Small intestine (tissue), 7 donors: ENCODE measurements around the gene COL4A3. TPM values are rescaled to one million over a fixed set of nuclear protein-coding genes. Genes with fewer than 3 reads are reported as not detected.

Experiments
- DNase-seq, 2 donors: peaks; one replicate each; pipeline versions ENCODE4 v3.0.0 to v3.0.0-alpha.2; 2013
- FAIRE-seq: peaks from 2 replicates; lab custom pipeline; 2012; peaks lifted over from hg19 to GRCh38; lab: Jason Lieb, UNC
- H3K27ac ChIP-seq, 3 donors: one replicate each; pipeline ENCODE4 v1.5.1; 2013; ENCODE audit warnings: low read length in 2 of 3, mild to moderate bottlenecking in 2 of 3, control low read depth in 1 of 3, inconsistent platforms in 1 of 3, low read depth in 1 of 3, moderate library complexity in 1 of 3
- H3K27me3 ChIP-seq, 3 donors: one replicate each; pipeline ENCODE4 v1.6.1; 2013; ENCODE audit warnings: low read length in 3 of 3, inconsistent platforms in 1 of 3; ENCODE audit not compliant: control insufficient read depth in 3 of 3, insufficient read depth in 3 of 3
- H3K36me3 ChIP-seq, 3 donors: one replicate each; pipeline ENCODE4 v1.6.1; 2013; ENCODE audit warnings: low read length in 3 of 3, inconsistent platforms in 1 of 3, low read depth in 1 of 3, mild to moderate bottlenecking in 1 of 3, moderate library complexity in 1 of 3; ENCODE audit not compliant: control insufficient read depth in 3 of 3, insufficient read depth in 2 of 3
- H3K4me1 ChIP-seq, 3 donors: one replicate each; pipeline ENCODE4 v1.6.1; 2013; ENCODE audit warnings: low read length in 2 of 3, inconsistent platforms in 1 of 3, low read depth in 1 of 3, mild to moderate bottlenecking in 1 of 3, moderate library complexity in 1 of 3; ENCODE audit not compliant: control insufficient read depth in 3 of 3, insufficient read depth in 2 of 3
- H3K4me3 ChIP-seq, 3 donors: one replicate each; pipeline ENCODE4 v1.5.1; 2013; ENCODE audit warnings: low read length in 3 of 3, control low read depth in 1 of 3, inconsistent platforms in 1 of 3, low read depth in 1 of 3, mild to moderate bottlenecking in 1 of 3, moderate library complexity in 1 of 3
- H3K9me3 ChIP-seq, 2 donors: one replicate each; pipeline ENCODE4 v1.6.1; 2013; ENCODE audit warnings: low read depth in 1 of 2, low read length in 1 of 2; ENCODE audit not compliant: control insufficient read depth in 2 of 2, insufficient read depth in 1 of 2
- WGBS, 3 donors: extraction: QIAGEN DNeasy Blood & Tissue Kit; methylation state at CpG; one replicate each; pipeline ENCODE4 v1.1.7; 2013; 5-methylcytosine and 5-hydroxymethylcytosine counted together
- polyA plus RNA-seq, 4 donors: library from polyadenylated mRNA; stranded (reverse) in 3 of 4; unstranded in 1 of 4; fragments of 200-250 nt in 3 of 4; fragments of 120-200 nt in 1 of 4; gene quantifications; one replicate each; pipeline versions ENCODE4 v1.2.1 to v1.2.3, GENCODE V29; 2013
- donor health status: healthy with polysubstance abuse.
- donor health status: control.
- donor health status: control.
- donor health status: Bipolar disorder and iron deficiency.
- donor health status: healthy.

The COL4A3 gene
- polyA plus RNA-seq, 4 donors, result under 0.01 to 0.21 (median 0.01) TPM; not detected in 1

DNA sequence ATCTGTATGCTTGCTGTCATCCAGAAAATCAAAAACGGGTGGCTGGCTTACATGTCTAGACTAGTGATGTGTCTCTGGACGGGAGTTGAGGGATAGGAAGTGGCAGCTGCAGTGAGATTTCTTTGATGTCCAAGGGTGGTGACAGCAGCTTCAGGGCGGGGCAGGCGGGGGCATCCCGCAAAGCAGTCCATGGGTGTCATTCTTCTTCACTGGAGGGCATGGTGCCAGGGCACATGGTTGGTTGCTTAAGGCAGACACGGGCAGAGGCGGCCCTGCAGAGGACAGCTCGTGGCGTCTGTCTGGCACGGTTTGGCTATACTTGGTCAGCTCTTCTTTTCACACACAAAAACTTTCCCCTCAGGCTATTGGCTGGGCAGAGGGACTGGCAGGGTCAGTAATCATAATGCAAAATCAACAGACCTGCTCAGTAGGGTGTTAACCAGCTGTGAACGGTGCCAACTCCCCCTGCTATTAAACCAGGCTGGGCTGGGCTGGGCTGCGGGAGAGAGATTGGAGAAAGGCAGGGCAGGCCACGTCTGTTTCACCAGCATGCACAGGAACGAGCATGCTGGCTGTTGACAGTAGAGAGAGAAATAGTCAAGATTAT lies 63.7 kb downstream of the COL4A3 start:
- H3K4me1 ChIP-seq, result no peaks in the 10 kb centered on the region
- DNase-seq, result peak in 1 of 2 donors; percentile 16
- H3K27me3 ChIP-seq, result peaks cover 0 to 4% (median 0%) of the 10 kb centered on the region in 3 donors
- no peaks in the 10 kb centered on the region for H3K9me3 ChIP-seq
- no peak overlapping the region for H3K27ac ChIP-seq
- H3K4me3 ChIP-seq, result no peak overlapping the region
- FAIRE-seq, result no peak
- no peaks in the 10 kb centered on the region for H3K36me3 ChIP-seq
- 13 to 55% (median 28%) methylated on average over 14 of the region's 14 CpGs for WGBS, 3 donors

GRCh38 chr2:227230151-227230550 lies 65.7 kb downstream of the COL4A3 start:
- Histone ChIP-seq H3K27ac (no peak overlapping the region), H3K27me3 (peaks cover 0 to 4% (median 0%) of the 10 kb centered on the region in 3 donors), H3K4me3 (no peak overlapping the region), H3K36me3 (no peaks in the 10 kb centered on the region), H3K9me3 (no peaks in the 10 kb centered on the region), H3K4me1 (no peaks in the 10 kb centered on the region)
- FAIRE-seq, result no peak
- WGBS, 3 donors, result 67 to 88% (median 77%) methylated on average over 2 of the region's 2 CpGs
- no peak for DNase-seq

- Histone ChIP-seq H3K4me3 (no peak overlapping the region), H3K9me3 (no peaks in the 10 kb centered on the region), H3K4me1 (no peaks in the 10 kb centered on the region), H3K36me3 (no peaks in the 10 kb centered on the region), H3K27ac (no peak overlapping the region), H3K27me3 (peaks cover 0 to 4% (median 0%) of the 10 kb centered on the region in 3 donors)
- FAIRE-seq, result no peak
- DNase-seq, result no peak
- 88 to 94% (median 92%) methylated on average over 2 of the region's 2 CpGs for WGBS, 3 donors
These were observed 70.0 kb downstream of the COL4A3 start for GRCh38 chr2:227234429-227234828.

DNA sequence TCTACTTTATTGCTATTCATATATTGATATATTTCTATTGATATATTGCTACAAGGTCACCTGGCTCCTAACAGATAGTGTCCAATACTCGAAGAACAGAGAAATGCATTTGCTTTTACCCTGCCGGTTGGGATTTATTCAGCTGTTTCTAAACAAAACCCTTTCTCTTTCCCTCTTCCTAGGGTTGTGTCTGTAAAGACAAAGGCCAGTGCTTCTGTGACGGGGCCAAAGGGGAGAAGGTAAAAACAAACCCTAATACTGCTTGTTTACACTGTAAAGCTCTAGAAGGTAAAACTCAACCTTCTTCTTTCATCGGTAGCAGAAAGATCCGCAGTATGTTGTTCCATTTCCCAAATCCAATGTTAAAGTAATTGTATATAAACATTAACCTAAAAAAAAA lies 73.4 kb downstream of the COL4A3 start:
- DNase-seq (no peak), FAIRE-seq (no peak)
- no peak overlapping the region for H3K4me3 ChIP-seq
- H3K9me3 ChIP-seq, result no peaks in the 10 kb centered on the region
- peaks cover 0 to 8% (median 0%) of the 10 kb centered on the region in 3 donors for H3K27me3 ChIP-seq
- H3K36me3 ChIP-seq, result no peaks in the 10 kb centered on the region
- no peak overlapping the region for H3K27ac ChIP-seq
- 45 to 68% (median 57%) methylated on average over 5 of the region's 5 CpGs for WGBS, 3 donors
- H3K4me1 ChIP-seq, result no peaks in the 10 kb centered on the region

DNA sequence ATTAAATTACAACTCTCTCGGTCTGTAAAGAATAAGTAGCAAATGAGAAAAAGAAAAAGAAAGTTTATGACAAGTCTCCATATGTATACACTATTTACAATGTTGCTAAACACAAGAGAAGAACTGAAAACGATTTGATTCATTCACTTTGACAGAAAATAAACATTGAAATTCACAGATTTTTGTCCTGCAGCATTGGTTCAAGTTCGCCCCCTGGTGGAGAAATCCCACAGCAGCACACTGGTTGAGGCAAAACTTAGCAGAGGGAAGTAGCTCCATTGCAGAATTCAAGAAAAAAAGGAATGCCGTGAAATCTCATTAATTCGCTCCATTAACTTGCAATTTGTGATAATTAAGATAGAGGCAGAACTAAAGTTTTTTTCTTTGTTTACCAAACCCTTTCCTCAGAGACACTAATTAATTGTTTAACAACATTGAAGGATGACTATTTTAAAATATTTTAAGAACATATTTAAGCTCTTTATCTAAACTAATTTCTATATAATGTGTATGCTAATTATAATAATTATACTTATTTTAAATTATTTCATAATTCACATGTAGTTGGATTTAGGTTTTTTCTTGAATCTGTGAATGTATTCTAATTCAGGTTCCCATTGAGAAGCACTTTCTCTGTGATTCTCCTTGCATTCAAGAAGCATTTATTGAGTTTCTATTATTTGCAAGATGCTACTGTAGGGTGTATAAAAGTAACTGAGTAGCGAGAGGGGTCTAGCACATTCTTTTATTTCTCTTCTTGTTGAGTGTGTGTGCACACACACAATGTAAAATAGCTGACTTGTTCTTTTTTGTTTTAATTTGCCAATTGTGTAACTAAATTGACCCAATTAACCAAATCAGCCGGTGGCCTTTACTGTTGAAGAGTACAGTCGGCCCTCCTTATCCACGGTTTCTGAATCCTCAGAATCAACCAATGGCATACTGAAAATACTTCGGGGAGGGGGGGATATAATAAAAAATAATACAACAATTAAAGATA lies 74.1 kb downstream of the COL4A3 start:
- Histone ChIP-seq H3K9me3 (no peaks in the 10 kb centered on the region), H3K36me3 (no peaks in the 10 kb centered on the region), H3K27ac (no peak overlapping the region), H3K4me1 (no peaks in the 10 kb centered on the region), H3K27me3 (peaks cover 0 to 5% (median 0%) of the 10 kb centered on the region in 3 donors), H3K4me3 (no peak overlapping the region)
- peak; percentile 51 to 68 for DNase-seq
- FAIRE-seq, result peak; percentile 67
- 28 to 35% (median 32%) methylated on average over 10 of the region's 10 CpGs for WGBS, 3 donors

DNA sequence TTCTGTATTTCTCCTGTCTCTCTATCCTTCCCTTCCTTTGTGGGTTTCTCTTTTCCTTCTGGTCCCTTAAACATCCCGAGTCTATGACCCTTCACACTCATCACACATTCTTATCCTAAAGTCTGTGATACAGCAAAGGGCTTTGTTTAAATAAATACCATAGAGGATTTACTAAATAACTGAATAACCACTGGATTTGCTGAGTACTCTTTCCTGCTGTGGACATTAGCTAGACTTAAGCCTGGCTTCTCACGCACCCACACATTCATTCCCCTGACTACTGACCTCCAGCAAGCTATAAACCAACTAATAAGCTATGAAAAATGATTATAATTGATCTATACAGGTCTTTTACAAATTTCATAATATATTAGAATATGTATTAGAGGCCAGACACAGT lies 76.6 kb downstream of the COL4A3 start:
- FAIRE-seq, result no peak
- Histone ChIP-seq H3K4me1 (no peaks in the 10 kb centered on the region), H3K27me3 (peaks cover 0 to 5% (median 0%) of the 10 kb centered on the region in 3 donors), H3K4me3 (no peak overlapping the region), H3K36me3 (no peaks in the 10 kb centered on the region), H3K9me3 (no peaks in the 10 kb centered on the region), H3K27ac (no peak overlapping the region)
- DNase-seq, result no peak
- WGBS, 3 donors, result 61 to 68% (median 62%) methylated on average over 2 of the region's 2 CpGs

- Histone ChIP-seq H3K9me3 (no peaks in the 10 kb centered on the region), H3K4me3 (no peak overlapping the region), H3K4me1 (no peaks in the 10 kb centered on the region), H3K36me3 (no peaks in the 10 kb centered on the region), H3K27ac (no peak overlapping the region), H3K27me3 (no peaks in the 10 kb centered on the region)
- WGBS, 3 donors, result 94 to 97% (median 95%) methylated on average over 2 of the region's 2 CpGs
- FAIRE-seq (no peak), DNase-seq (no peak)
These were observed 84.5 kb downstream of the COL4A3 start for GRCh38 chr2:227248876-227249275.

DNA sequence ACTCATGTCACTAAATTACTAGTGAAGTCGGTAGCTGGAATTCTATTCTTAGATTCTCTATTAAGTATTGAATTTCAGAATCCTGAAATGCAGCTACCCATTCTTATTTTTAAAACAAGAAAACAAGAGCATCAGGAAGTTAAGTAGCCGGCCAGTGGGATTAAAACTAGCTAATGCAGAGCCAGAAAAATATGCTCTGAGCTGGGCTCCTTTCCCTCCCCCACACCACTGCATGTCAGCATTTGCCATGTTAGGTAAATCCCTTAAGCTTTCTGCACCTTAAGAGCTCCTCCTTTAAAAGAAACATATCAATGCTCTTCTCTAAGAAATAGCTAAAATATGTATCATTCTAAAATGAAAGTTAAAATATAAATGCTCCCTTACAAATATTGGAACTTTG lies 88.4 kb downstream of the COL4A3 start:
- H3K4me3 ChIP-seq, result no peak overlapping the region
- peaks cover 0 to 1% of the 10 kb centered on the region in 2 donors for H3K9me3 ChIP-seq
- FAIRE-seq, result no peak
- 68 to 91% (median 85%) methylated on average over 2 of the region's 2 CpGs for WGBS, 3 donors
- H3K4me1 ChIP-seq, result no peaks in the 10 kb centered on the region
- H3K27ac ChIP-seq, result no peak overlapping the region
- DNase-seq, result no peak
- no peaks in the 10 kb centered on the region for H3K36me3 ChIP-seq
- no peaks in the 10 kb centered on the region for H3K27me3 ChIP-seq
